WERI-Rb-1 (cell line): ENCODE measurements around the gene GRPEL2.

ENCODE experiments used
- DNase-seq: peaks from one replicate; pipeline ENCODE4 v3.0.0-alpha.2; 2020
- H3K27ac ChIP-seq: fragments of 250-450 bp; sonication (Bioruptor Pico); 2 replicates; pipeline ENCODE4 v1.5.1; 2020; ENCODE audit warnings: mild to moderate bottlenecking, moderate library complexity
- H3K27me3 ChIP-seq: fragments of 250-450 bp; sonication (Bioruptor Pico); 2 replicates; pipeline ENCODE4 v1.5.1; 2021; ENCODE audit warnings: mild to moderate bottlenecking, low read depth, moderate library complexity; ENCODE audit not compliant: insufficient read depth, severe bottlenecking
- H3K36me3 ChIP-seq: fragments of 250-450 bp; sonication (Bioruptor Pico); 2 replicates; pipeline ENCODE4 v1.5.1; 2020; ENCODE audit warnings: mild to moderate bottlenecking, moderate library complexity
- H3K4me3 ChIP-seq: 2 replicates; pipeline ENCODE4 v1.5.1; 2011; ENCODE audit warnings: low read depth, mild to moderate bottlenecking, control low read depth, low read length
- H3K9me3 ChIP-seq: fragments of 250-450 bp; sonication (Bioruptor Pico); 2 replicates; pipeline ENCODE4 v1.5.1; 2021; ENCODE audit warnings: mild to moderate bottlenecking, moderate library complexity; ENCODE audit not compliant: severe bottlenecking
- CTCF ChIP-seq: IDR thresholded peaks from 2 replicates; pipeline ENCODE4 v1.5.1; 2011; ENCODE audit warnings: low read depth, mild to moderate bottlenecking, control low read depth, inconsistent platforms, low read length

Gene GRPEL2

GRCh38 chr5:149322518-149322917, 22.8 kb upstream of the GRPEL2 start:
- DNase-seq: no peak
- Histone ChIP-seq H3K27me3 (peaks cover 34% of the 10 kb centered on the region), H3K27ac (no peak overlapping the region), H3K4me3 (no peak overlapping the region), H3K36me3 (no peaks in the 10 kb centered on the region), H3K9me3 (no peaks in the 10 kb centered on the region)
- TF ChIP-seq CTCF: no peak

GRCh38 chr5:149323210-149323609, 22.1 kb upstream of the GRPEL2 start:
- no peaks in the 10 kb centered on the region for H3K36me3 ChIP-seq
- no peak for TF ChIP-seq CTCF
- no peak overlapping the region for H3K4me3 ChIP-seq
- peaks cover 41% of the 10 kb centered on the region for H3K27me3 ChIP-seq
- H3K9me3 ChIP-seq: no peaks in the 10 kb centered on the region
- H3K27ac ChIP-seq: no peak overlapping the region
- DNase-seq: no peak

GRCh38 chr5:149323621-149324205, 21.6 kb upstream of the GRPEL2 start:
- H3K36me3 ChIP-seq: no peaks in the 10 kb centered on the region
- no peak for DNase-seq
- no peak overlapping the region for H3K4me3 ChIP-seq
- H3K27me3 ChIP-seq: peaks cover 46% of the 10 kb centered on the region
- no peak overlapping the region for H3K27ac ChIP-seq
- no peaks in the 10 kb centered on the region for H3K9me3 ChIP-seq
- TF ChIP-seq CTCF: no peak

- no peak for TF ChIP-seq CTCF
Observed at GRCh38 chr5:149324641-149325040, 20.7 kb upstream of the GRPEL2 start.

GRCh38 chr5:149325166-149325735, 20.0 kb upstream of the GRPEL2 start:
- no peak for TF ChIP-seq CTCF
- Histone ChIP-seq H3K9me3 (no peaks in the 10 kb centered on the region), H3K4me3 (no peak overlapping the region), H3K27ac (no peak overlapping the region), H3K36me3 (no peaks in the 10 kb centered on the region), H3K27me3 (peaks cover 59% of the 10 kb centered on the region)
- DNase-seq: no peak

More at GRCh38 chr5:149324641-149325040, 20.7 kb upstream of the GRPEL2 start:
- H3K4me3 ChIP-seq: no peak overlapping the region
- no peaks in the 10 kb centered on the region for H3K36me3 ChIP-seq
- H3K9me3 ChIP-seq: no peaks in the 10 kb centered on the region
- no peak overlapping the region for H3K27ac ChIP-seq
- peaks cover 53% of the 10 kb centered on the region for H3K27me3 ChIP-seq
- DNase-seq: no peak

- Histone ChIP-seq H3K36me3 (no peaks in the 10 kb centered on the region), H3K27me3 (peaks cover 62% of the 10 kb centered on the region), H3K4me3 (no peak overlapping the region), H3K9me3 (no peaks in the 10 kb centered on the region), H3K27ac (no peak overlapping the region)
- no peak for DNase-seq
- TF ChIP-seq CTCF: no peak
Observed at GRCh38 chr5:149325894-149326293, 19.4 kb upstream of the GRPEL2 start.
